A549 (cell line): ENCODE data around the gene NR2E1. TPM values are rescaled to one million over a fixed set of nuclear protein-coding genes. Genes with fewer than 3 reads are reported as not detected.

ENCODE experiments used
- ATAC-seq, 2 experiments: fragments of 200-7000 bp in 1 of 2; fragments of >200 bp in 1 of 2; cut with Nextera tagmentation in 1 of 2; cut with Tn5 transposase in 1 of 2; 3 replicates each; pipeline versions ENCODE4 v1.8.0 to v1.9.1; 2018 to 2020; ENCODE audit warnings: mild to moderate bottlenecking in 1 of 2, moderate library complexity in 1 of 2
- CTCF ChIA-PET: fragments of 300-600 bp; sonication (Branson Sonifier 250); formaldehyde crosslinking; extraction: SDS; loops from one replicate; lab custom pipeline; 2021; ENCODE audit warnings: antibody characterized with exemption, inconsistent platforms; lab: Yijun Ruan, JAX
- POLR2A ChIA-PET: fragments of 350-600 bp; formaldehyde crosslinking; extraction: SDS; loops from one replicate; lab custom pipeline; 2021; ENCODE audit warnings: antibody characterized with exemption, inconsistent platforms; lab: Yijun Ruan, JAX
- DNase-seq, 2 experiments: peaks; one replicate each; pipeline versions ENCODE4 v3.0.0 to v3.0.0-alpha.2; 2011 to 2016; ENCODE audit warnings: low read depth in 1 of 2, low spot score in 1 of 2
- FAIRE-seq: peaks from 2 replicates; lab custom pipeline; 2011; peaks lifted over from hg19 to GRCh38; lab: Jason Lieb, UNC
- H3K27ac ChIP-seq, 2 experiments: fragments of >200 bp; sonication (Bioruptor Twin); formaldehyde crosslinking; 3 replicates each; pipeline ENCODE4 v1.5.1; 2016 to 2017
- H3K4me1 ChIP-seq: fragments of >200 bp; sonication (Bioruptor Twin); formaldehyde crosslinking; 3 replicates; pipeline ENCODE4 v1.6.1; 2016
- H3K4me2 ChIP-seq: fragments of >200 bp; sonication (Bioruptor Twin); formaldehyde crosslinking; 3 replicates; pipeline ENCODE4 v1.6.1; 2016
- H3K4me3 ChIP-seq: fragments of >200 bp; sonication (Bioruptor Twin); formaldehyde crosslinking; 3 replicates; pipeline ENCODE4 v1.5.1; 2016
- H3K9me3 ChIP-seq: fragments of >200 bp; sonication (Bioruptor Twin); formaldehyde crosslinking; 3 replicates; pipeline ENCODE4 v1.6.1; 2016
- CTCF ChIP-seq: fragments of >200 bp; sonication (Bioruptor Twin); formaldehyde crosslinking; IDR thresholded peaks from 3 replicates; pipeline ENCODE4 v1.5.1; 2016
- EHF ChIP-seq: fragments of 250-450 bp; sonication (Bioruptor Pico); IDR thresholded peaks from 2 replicates; pipeline ENCODE4 v1.5.0; 2020; ENCODE audit warnings: mild to moderate bottlenecking
- HES2 ChIP-seq: fragments of >200 bp; sonication (Bioruptor Twin); formaldehyde crosslinking; IDR thresholded peaks from 2 replicates; pipeline ENCODE4 v1.6.1; 2016
- HOXB13 ChIP-seq: fragments of 250-450 bp; sonication (Bioruptor Pico); IDR thresholded peaks from 2 replicates; pipeline ENCODE4 v1.5.0; 2020; ENCODE audit warnings: low read depth, mild to moderate bottlenecking, moderate library complexity
- JUN ChIP-seq, 2 experiments: fragments of >200 bp; sonication (Bioruptor Twin); formaldehyde crosslinking; IDR thresholded peaks; 2 replicates in 1 of 2; 3 replicates in 1 of 2; pipeline ENCODE4 v1.6.1; 2016 to 2017
- KDM1A ChIP-seq: fragments of 200-600 bp; sonication (generic); IDR thresholded peaks from 2 replicates; pipeline ENCODE4 v1.6.1; 2016; ENCODE audit warnings: low read depth, mild to moderate bottlenecking
- MAX ChIP-seq: IDR thresholded peaks from 2 replicates; pipeline ENCODE4 v1.6.1; 2012
- NFE2L2 ChIP-seq: fragments of 150-350 bp; conservative IDR thresholded peaks from 2 replicates; pipeline ENCODE4 v1.6.1; 2014; ENCODE audit warnings: low read length
- NPAS2 ChIP-seq: fragments of 250-450 bp; sonication (Bioruptor Pico); IDR thresholded peaks from 2 replicates; pipeline ENCODE4 v1.8.0; 2022; ENCODE audit warnings: mild to moderate bottlenecking, moderate library complexity, borderline replicate concordance
- PHF8 ChIP-seq: fragments of 200-600 bp; sonication (generic); IDR thresholded peaks from 2 replicates; pipeline ENCODE4 v1.6.1; 2016; ENCODE audit warnings: low read depth, mild to moderate bottlenecking, antibody characterized with exemption, moderate library complexity, borderline replicate concordance
- POLR2AphosphoS2 ChIP-seq: conservative IDR thresholded peaks from 2 replicates; pipeline ENCODE4 v1.6.1; 2012; ENCODE audit warnings: low read length, improper control_type of control experiment, inconsistent platforms
- RARB ChIP-seq: fragments of 250-450 bp; sonication (Bioruptor Pico); IDR thresholded peaks from 2 replicates; pipeline ENCODE4 v1.8.0; 2021; ENCODE audit warnings: mild to moderate bottlenecking, moderate library complexity
- RFX5 ChIP-seq: fragments of 450-650 bp; IDR thresholded peaks from 2 replicates; pipeline ENCODE4 v1.7.1; 2014; ENCODE audit warnings: antibody characterized with exemption, mild to moderate bottlenecking, moderate library complexity
- RNF2 ChIP-seq: fragments of 200-600 bp; sonication (generic); IDR thresholded peaks from 2 replicates; pipeline ENCODE4 v1.6.1; 2016; ENCODE audit warnings: low read depth, mild to moderate bottlenecking, antibody characterized with exemption, moderate library complexity, borderline replicate concordance
- SREBF2 ChIP-seq: fragments of 450-650 bp; IDR thresholded peaks from 2 replicates; pipeline ENCODE4 v1.6.1; 2014; ENCODE audit warnings: mild to moderate bottlenecking, moderate library complexity
- ZFP36 ChIP-seq: fragments of 450-650 bp; IDR thresholded peaks from 2 replicates; pipeline ENCODE4 v1.6.1; 2014; ENCODE audit warnings: borderline replicate concordance; ENCODE audit not compliant: partially characterized antibody
- ZNF302 ChIP-seq: fragments of 250-450 bp; sonication (Bioruptor Pico); IDR thresholded peaks from 2 replicates; pipeline ENCODE4 v1.9.0; 2021; ENCODE audit warnings: inconsistent platforms, mild to moderate bottlenecking, moderate library complexity
- WGBS: methylation state at CpG from one replicate; pipeline ENCODE4 v1.1.6; 2017; ENCODE audit errors: missing lambda C conversion rate; 5-methylcytosine and 5-hydroxymethylcytosine counted together
- polyA plus RNA-seq, 4 experiments: library from polyadenylated mRNA; depleted of rRNA in 3 of 4; stranded (reverse); fragments of >200 nt; fragmentation: RNase III in 1 of 4; extraction: RNeasy Plus Mini Kit Qiagen cat#74134 plus additional on column Dnase treatment in 1 of 4; gene quantifications; 2 replicates in 3 of 4; 3 replicates in 1 of 4; pipeline ENCODE4 v1.2.3, GENCODE V29; 2011 to 2017

Gene NR2E1
- polyA plus RNA-seq, 2 of the 4 experiments (the other 2 are of a cell fraction): 0.03 TPM; not detected in 1

GRCh38 chr6:108118359-108118724, 47.5 kb upstream of the NR2E1 start:
- Histone ChIP-seq H3K9me3 (no peaks in the 10 kb centered on the region), H3K27ac (peak overlapping the region; percentile 11 to 66; a peak in 3 of 6 replicates), H3K4me3 (peak overlapping the region; percentile 46), H3K4me2 (peak overlapping the region; percentile 80), H3K4me1 (peaks cover 3% of the 10 kb centered on the region; the same call in 1 of the 3 replicates)
- ChIA-PET CTCF (interaction anchor here (0.9 kb wide), 1 partner anchor 379 kb away, joined by 3 read pairs; no protein-coding TSS in a partner anchor), POLR2A (no interaction called here)
- 3% methylated on average over 15 of the region's 45 CpGs for WGBS
- no peak for DNase-seq
- no peak for ATAC-seq
- no peak for FAIRE-seq
- no peak for TF ChIP-seq RNF2
- no peak for TF ChIP-seq MAX

GRCh38 chr6:108118810-108119768, 46.7 kb upstream of the NR2E1 start:
- ATAC-seq (no peak), FAIRE-seq (no peak), DNase-seq (no peak)
- no peak overlapping the region for H3K27ac ChIP-seq
- TF ChIP-seq RFX5 (no peak), CTCF (no peak), ZFP36 (no peak), HES2 (no peak)
- no peaks in the 10 kb centered on the region for H3K9me3 ChIP-seq
- WGBS: 67% methylated on average over 54 of the region's 67 CpGs
- ChIA-PET POLR2A (no interaction called here), CTCF (interaction anchor here (0.9 kb wide), 1 partner anchor 378 kb away, joined by 3 read pairs; no protein-coding TSS in a partner anchor)
- H3K4me1 ChIP-seq: no peaks in the 10 kb centered on the region
- peak overlapping the region; percentile 46; the same call in 2 of the 3 replicates for H3K4me3 ChIP-seq
- peak overlapping the region; percentile 80 for H3K4me2 ChIP-seq

- Histone ChIP-seq H3K9me3 (no peaks in the 10 kb centered on the region), H3K4me3 (no peak overlapping the region), H3K4me2 (no peak overlapping the region), H3K27ac (no peak overlapping the region), H3K4me1 (no peaks in the 10 kb centered on the region)
- FAIRE-seq (no peak), ATAC-seq (no peak), DNase-seq (no peak)
- CTCF ChIA-PET: interaction anchor here (1.0 kb wide), 1 partner anchor 372 kb away, joined by 4 read pairs; no protein-coding TSS in a partner anchor
- POLR2A ChIA-PET: no interaction called here
- 99% methylated on average over 9 of the region's 24 CpGs for WGBS
- TF ChIP-seq KDM1A (no peak), HES2 (no peak), NFE2L2 (no peak), RARB (no peak), POLR2AphosphoS2 (no peak), HOXB13 (CRISPR knock-in tag) (no peak), EHF (CRISPR knock-in tag) (no peak), SREBF2 (no peak), NPAS2 (CRISPR knock-in tag) (no peak), ZNF302 (CRISPR knock-in tag) (no peak), PHF8 (no peak), JUN (IDR thresholded peaks at IDR 0.05) (no peak)
Observed at GRCh38 chr6:108119769-108120141, 46.1 kb upstream of the NR2E1 start.
